HG03159 (cell line): ENCODE data around the gene ERGIC2.

Experiments used
- ATAC-seq: cut with Tn5 transposase; IDR thresholded peaks from one replicate; pipeline ENCODE4 v1.9.1; 2021; ENCODE audit warnings: mild to moderate bottlenecking, moderate library complexity; ENCODE audit not compliant: unreplicated experiment

Gene ERGIC2

DNA sequence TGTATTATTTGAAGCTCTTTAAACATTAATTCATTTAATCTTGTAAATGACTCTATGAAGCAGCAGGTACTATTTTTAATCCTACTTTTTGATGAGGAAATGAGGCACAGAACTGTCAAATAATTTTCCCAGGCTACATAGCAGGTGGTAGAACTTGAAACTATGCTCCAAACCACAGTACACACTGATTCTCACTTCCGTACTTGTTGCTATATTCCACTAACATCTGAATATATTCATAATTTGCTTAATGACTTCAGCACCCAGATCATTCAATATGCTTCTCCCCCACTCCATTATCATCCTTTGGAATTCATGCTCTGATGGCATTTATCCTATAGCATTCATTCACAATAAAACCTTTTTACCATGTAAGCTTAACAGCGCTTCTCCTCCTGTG is 4.9 kb downstream of the ERGIC2 start:
- ATAC-seq, result no peak

DNA sequence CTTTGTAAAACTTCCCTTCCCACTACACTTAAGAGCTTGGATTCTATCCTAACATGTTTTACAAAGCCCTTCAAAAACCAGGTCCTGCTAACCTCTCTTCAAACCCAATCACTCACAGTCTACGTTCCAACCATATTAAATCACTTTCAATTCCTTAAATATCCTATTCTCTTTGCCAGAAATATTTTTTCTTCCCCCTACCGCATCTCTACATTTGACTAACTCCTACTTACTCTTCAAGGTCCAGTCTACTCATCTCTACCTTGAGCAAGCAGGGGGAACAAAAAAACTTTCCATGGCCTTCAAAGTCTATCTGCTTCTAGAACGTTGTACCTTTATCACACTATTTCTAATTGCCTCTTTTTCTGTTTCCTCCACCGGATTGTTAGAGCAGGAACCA is 6.1 kb downstream of the ERGIC2 start:
- no peak for ATAC-seq

DNA sequence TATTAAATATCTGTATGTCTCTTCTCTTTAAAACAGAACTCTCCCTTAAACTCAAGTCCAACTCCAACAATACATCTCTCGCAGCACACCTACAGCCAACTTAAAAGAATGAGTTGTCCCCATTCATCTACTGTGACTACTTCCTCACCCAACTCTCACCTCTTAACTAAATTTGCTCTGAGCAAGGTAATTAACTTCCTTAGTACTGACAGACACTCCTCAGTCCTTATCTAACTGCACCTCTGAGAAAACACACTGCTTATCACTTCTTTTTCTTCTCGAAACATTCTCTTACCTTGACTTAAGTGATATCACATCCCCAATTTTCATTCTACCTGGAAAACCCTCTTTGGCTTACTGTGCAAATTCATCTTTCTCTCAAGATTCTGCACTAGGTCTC is 7.0 kb downstream of the ERGIC2 start:
- no peak for ATAC-seq

DNA sequence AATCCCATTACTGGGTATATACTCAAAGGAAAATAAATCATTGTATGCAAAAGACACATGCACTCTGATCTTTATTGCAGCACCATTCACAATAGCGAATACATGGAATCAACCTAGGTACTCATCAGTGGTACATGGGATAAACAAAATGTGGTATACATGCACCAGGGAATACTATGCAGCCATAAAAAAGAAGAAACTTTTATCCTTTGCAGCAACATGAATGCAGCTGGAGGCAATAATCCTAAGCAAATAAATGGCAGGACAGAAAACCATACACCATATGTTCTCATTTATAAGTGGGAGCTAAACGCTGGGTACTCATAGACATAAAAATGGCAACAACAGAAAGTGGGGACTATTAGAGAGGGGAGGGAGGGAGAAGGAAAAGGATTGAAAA is 15.9 kb downstream of the ERGIC2 start:
- no peak for ATAC-seq

DNA sequence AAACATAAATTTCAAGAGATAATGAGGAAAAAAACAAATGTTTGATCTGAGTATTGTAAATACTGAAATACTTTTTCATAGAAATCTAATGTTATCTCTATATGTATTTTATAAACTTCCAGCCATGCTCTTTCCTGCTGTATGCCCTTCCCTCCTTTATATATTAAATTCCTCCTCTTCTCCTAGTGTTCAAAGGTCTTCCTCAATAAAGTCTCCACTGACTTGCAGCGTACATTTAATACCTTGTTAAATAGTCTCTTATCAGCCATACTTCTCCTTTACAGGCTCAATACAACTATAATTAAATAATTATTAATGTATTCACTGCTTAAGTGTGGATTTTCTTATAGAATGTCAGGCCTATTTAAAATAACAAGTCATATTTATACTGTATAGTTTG is 26.0 kb downstream of the ERGIC2 start:
- no peak for ATAC-seq

DNA sequence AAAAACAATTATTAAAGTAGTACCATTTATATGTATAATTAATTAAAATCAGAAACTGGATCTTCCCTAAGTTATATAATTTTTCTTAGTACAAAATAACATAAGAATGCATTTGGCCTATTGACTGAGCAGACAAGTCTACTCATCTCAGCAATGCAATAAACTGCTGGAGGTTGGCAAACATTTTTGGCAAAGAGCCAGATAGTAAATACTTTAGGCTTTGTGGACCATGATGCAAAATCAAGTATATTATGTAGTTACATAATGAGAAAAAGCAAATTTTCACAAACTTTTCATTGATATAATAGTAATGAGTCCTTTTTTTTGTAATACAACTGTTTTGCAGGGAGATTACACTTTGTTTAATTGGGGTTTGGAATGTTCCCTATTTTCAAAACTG is 30.9 kb downstream of the ERGIC2 start:
- ATAC-seq, result no peak

DNA sequence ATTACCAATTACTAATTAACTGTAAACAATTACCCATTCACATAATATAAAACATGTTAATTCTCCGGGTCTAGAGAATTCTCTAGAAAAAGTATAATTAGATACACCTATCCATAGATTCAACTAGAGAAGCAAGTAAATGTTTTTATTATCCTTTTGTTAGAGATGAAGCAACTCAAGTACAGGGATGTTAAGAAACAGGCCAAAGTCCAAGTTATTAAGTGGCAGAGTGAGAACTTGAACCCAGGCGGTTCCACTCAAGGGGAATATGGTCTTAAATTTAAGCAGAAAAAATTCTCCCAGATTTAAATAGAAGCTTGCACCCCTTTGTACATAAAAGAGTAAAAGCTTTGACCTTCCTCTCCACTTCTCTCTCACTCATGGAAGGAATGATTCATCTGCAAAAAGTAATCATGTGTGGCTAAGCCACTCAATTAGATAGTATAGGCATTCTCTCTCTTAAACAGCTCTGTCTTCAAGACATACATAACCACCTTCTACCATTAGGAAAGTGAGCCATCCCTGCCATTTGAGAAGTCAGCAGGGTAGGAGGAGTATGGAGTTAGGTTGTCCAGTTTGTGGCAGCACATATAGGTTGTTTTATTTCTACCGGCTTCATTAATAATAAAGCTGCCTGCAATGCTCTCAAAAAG is 34.1 kb downstream of the ERGIC2 start:
- ATAC-seq, result no peak

DNA sequence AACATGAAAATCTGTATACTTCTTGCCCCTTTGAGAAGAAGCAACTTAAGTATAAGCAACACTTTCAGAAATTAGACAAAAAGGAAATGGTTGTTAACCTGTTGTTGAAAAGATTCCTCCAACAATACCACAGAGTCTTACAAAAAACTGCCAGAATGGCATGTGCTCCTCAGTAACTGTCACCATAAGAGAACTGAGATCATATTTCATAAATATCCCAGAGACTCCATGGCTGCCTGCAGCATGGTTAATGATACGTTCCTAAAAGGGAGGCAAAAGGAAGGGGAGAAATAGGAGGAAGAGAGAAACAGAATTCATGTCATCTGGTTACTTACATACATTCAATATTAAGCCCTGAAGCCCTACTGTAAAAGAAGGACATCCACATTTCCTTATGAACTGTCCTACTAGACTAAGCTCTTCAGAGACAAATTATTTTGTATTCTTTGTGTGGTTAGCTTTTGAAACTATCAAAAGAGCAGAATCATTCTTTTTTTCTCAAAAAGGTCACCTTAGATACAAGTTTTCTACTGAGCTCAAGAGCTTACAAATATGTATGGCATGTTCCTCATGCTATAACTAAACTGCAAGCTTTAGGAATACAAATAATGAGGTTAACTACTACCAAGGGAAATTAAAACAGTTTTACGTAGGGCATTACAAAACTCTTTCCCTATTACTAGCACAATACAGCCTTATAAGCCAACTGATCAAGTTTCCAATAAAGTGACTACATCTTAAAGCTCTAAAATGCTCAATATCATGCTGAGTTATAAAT is 37.8 kb downstream of the ERGIC2 start:
- no peak for ATAC-seq

DNA sequence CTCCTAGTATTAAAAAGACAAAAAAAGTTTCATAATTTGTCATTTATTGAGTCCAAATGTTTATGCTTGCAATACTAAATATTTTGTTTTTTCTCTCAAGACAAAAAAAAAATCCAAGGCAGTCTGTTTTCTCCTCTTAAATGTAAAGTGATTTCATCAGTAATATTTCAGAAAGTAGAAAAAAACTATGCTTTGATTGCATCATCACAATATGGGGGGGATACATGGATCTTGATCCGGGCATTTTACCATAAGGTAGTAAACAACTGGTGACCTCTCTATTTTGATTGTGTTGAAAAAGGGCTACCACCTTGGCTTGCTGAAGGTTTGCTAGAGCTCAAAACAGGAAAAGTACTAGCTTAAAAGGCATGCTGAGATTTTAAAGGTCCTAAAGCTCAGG is 43.6 kb downstream of the ERGIC2 start:
- ATAC-seq, result no peak

DNA sequence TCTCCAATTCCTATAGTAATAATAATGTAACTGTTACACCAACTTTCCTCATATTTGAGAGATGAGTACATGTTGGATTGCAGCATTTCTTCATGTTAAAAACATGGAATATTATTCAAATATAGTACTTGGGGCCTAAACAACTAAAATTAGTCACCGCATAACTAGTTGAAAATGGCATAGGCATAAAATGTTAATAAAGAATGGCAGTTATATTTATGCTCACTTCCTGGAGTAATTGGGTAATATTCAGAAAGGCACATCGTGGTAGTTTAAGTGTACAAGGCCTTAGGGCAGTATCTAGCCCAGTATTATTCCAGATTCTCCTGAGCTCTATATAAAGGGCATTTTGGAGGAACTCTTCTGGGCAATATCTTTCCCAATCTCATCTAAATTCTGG is 46.0 kb downstream of the ERGIC2 start:
- no peak for ATAC-seq

DNA sequence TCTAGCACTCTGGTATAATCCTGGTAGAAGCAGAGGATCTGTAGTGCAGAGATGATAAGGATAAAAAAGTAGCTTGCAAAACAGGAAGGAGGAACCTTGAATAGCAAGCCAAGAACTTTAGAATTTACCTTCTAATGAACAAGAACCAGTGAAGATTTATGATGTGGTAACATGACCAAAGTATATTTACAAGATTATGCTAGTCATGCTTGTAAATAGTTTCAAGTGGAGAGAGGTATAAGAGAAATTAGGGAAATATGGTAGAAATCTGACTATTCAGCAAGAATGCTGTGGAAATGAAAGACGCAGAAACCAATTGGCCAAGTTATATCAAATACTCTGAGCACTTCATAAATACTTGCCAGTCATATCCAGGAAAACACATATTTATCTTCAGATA is 47.8 kb downstream of the ERGIC2 start:
- no peak for ATAC-seq

DNA sequence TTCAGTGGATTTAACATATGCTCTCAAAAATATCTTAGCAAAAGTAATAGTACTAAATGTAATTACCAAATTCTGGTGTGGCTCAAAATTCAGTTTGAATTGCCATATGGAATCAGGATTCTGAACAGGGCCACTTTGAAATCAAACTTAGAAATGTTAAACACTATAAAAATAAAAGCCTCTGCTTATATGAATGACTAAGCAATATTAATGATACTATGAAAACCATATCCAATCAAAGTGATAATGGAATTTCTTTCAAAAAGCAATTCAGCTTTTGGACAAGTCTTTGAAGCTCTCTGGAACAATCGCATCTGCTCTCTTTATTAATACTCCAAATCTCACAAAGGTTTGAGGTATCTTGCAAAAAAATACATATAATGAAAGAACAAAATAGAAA is 51.6 kb downstream of the ERGIC2 start:
- no peak for ATAC-seq

DNA sequence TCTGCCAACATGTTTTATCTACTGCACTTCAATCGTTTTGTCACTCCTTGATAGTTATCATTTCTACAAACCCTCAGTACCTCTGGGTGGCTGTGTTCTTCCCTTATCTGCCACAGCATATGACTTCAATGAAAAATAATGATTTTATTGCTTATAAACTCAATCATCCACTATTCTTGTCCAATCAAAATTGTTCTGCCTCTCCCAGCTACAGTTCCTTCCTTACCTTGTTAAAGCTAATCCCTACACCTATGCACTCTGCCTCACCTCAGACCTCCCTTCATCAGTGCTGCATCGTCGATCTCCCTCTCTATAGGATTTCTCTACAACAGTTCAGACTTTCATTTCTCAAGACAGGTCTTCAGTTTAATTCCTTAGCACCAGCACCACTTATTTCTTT is 58.8 kb downstream of the ERGIC2 start:
- ATAC-seq, result no peak

DNA sequence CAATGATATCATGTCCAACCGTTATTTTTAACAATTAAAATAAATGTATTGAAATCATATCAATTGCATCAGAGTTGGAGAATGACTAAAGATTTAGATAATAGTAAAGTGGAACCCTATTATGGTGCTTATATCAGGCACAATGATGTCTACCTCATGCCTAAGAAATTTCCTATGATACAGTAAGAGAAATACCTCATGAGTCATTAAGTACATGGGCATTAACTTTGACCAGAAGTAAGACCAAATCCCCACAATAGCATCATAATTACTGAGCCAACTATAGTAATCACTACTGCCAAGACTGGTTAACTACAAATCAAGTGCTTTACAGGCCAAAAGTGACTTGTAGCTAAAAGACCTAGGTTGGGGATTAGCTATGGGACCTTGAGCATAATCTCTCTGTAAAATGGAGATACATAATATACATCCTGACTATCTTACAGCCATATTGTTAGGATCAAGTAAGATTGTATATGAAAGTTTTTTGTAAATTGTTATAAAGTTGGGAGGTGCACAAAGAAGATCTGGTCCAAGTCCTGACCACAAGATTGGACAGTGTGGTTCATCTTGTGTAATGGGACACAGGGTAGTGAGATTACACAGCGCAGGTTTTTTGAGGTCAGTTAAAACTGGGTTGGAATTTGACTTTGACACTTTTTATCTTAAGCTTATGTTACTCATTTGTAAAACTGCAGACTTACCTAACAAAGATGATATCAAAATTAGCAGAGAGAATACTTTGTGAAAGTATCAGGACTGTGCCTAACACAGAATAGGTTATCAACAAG is 60.5 kb downstream of the ERGIC2 start:
- no peak for ATAC-seq

DNA sequence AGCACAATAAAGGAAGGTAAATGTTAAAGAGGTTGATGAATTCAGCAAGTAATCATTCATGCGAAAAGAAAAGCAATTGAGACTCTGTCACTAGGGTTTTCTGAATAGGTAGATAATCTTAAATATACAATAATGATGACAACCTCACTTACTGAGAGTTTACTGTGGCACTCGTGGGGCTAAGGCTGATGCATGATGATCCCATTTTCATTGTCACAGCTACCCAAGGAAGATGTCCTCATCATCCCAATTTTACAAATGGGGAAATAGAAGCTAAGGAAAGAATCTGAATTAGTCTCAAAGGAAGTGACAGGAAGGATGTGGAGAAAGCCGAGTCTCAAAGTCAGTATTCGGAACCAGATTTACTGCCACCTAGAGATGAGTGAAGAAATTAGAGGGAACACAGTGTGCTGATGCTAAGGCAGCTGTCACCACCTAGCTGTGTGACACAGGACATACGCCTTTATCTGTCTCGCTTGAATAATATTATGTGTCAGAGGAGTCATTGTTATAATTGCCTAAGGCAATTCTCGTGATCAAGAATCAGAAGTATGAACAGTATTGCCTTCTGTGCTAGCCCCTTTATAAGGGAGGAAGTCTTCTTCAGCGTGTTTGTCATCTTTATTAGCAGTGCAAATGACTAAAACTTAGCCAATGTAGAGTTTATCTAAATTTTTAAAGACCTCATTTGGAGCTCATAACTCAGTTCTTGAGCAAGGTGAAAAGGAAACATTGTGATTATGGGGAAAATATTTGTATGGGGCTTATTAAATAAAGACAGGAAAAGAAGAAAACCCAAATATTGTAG is 63.2 kb downstream of the ERGIC2 start:
- peak; percentile 100 for ATAC-seq

DNA sequence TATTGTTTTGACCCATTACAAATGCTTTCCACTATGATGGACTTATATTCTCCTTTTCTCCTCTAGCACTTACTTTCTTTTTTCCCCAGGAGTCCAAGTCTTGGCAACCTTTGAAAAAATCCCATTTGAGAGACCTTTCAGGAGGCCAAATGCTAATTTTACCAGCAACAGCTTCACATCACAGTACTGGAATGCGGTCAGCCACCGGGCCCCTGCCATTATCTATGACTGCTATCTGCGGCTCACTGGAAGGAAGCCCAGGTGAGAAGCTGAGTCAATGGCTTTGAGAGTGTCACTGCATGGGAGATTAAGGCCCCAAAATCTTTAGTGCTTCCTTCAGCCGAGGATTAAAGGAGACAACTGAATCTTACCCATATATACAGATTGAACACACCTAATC is 64.2 kb downstream of the ERGIC2 start:
- ATAC-seq, result no peak

DNA sequence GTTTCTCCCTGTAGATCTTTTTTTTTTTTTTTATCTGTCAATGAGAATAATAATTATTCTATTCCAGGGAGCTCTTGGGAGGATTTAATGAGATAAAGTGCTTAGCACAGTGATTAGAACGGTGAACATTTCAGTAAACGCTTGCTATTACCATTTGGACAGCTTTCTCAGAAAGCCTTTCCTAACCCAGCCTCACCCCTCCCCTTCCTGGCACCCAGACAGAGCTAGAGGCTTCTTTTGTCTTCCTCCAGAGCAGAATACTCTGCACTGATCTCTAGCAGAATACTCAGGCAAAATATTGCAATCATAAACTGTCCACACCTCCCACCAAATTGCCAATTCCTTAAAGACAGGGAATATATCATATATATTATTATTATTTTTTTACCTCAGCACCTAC is 66.6 kb downstream of the ERGIC2 start:
- ATAC-seq, result no peak

DNA sequence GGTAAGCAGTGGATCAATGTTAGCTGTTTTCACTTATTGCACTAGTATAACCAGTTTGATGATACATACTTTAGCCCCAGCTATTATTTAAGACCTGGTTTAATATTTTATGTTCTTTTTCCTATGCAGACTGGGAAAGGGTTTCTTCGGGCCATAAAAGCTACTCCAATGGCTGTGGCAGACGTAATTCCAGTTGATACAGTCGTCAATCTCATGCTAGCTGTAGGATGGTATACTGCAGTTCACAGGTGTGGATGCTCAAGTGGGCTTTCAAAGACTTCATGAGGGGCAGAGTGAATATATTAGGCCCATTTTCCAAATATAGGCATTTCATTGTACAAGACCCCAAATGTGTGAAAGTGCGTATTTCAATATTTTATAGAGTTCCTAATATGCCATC is 70.1 kb downstream of the ERGIC2 start:
- no peak for ATAC-seq

DNA sequence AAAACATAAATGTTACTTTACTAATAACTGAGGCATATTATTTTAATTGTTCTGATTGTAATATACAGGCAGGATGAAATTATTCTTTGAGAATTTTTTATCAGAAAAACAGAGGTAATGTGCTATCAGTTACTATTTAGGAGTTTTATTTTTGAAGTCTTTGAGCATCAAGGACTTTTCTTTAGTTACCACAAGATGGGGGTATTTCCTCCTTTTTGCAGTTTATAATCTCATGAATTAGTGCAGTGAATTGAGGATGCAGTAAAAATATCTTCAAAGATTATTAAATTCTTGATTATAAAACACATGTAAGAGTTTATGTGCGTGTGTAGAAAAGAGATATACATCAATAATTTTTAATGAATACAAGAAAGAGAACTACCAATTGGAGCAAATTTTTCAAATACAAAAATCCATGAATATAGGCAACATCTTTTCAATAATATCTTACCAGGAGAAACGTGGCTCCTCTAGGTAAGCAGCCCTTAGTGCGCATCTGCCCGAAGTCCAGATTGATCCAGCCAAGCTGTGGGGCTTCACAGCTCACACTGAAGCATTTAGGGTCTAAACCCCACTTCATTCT is 71.6 kb downstream of the ERGIC2 start:
- ATAC-seq, result no peak

DNA sequence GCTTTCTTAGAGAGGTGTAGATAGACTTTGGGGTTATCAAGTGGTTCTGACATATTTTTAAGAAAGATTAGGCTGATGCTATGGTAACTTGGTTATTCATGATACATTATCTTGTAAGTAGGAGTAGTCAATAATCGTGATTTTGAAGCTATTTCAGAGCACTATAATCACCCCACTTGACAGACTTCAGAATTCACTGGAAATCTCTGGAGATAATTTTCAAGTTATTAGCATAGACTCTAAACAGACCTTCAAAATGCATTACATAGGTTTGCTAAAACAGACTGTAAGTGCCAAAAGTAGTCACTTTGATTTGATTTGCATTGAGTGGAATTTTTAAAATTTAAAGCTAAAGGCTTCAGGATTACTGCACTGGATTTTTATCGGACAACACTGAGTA is 74.3 kb downstream of the ERGIC2 start:
- no peak for ATAC-seq

DNA sequence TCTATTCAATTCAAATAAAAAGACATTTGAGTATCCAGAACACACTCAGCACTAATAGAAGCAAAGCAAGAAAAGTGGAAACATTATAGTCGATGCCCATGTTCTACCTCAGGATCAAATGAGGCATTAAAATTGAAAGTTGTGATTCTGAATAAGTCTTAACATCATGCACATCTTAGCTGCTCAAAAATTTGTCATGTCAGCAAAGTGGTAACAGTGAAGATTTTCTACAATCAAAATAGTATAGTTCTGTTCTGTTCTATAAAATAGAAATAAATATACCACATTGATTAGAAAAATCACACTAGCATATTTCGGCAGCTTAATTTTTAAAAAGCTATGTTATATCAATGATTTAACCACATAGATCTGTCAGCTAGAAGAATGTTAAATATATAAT is 74.7 kb downstream of the ERGIC2 start:
- no peak for ATAC-seq
